Testis (tissue), 2 donors: ENCODE measurements around the gene TSPAN1.

ENCODE experiments used
- CTCF ChIP-seq, 3 experiments: fragments of 450-650 bp in 2 of 3; fragments of 200-600 bp in 1 of 3; sonication (generic) in 1 of 3; IDR thresholded peaks; one replicate each; pipeline ENCODE4 v1.5.1; 2016 to 2019; ENCODE audit warnings: antibody characterized with exemption in 3 of 3, mild to moderate bottlenecking in 2 of 3, moderate library complexity in 1 of 3
- POLR2A ChIP-seq: fragments of 450-650 bp; IDR thresholded peaks from one replicate; pipeline ENCODE4 v1.6.1; 2017; ENCODE audit warnings: antibody characterized with exemption, mild to moderate bottlenecking, moderate library complexity

GRCh38 chr1:46192171-46192570 is 17.3 kb downstream of the TSPAN1 start:
- TF ChIP-seq CTCF (IDR thresholded peaks at IDR 0.05) = no peak
- no peak for TF ChIP-seq POLR2A
